Endothelial cell of umbilical vein (primary cell): ENCODE results near the gene CCR9. TPM values are rescaled to one million over a fixed set of nuclear protein-coding genes. Genes with fewer than 3 reads are reported as not detected.

Experiments
- BruUV-seq: library from RNA; stranded (reverse); fragments of 400-500 nt; replicated peaks from 2 replicates; lab custom pipeline; 2021; lab: Mats Ljungman, UMichigan
- CTCF ChIA-PET: fragments of 300-600, 350-600 bp; sonication (Branson Sonifier 250); formaldehyde crosslinking; loops from one replicate; lab custom pipeline; 2021; ENCODE audit warnings: antibody characterized with exemption, inconsistent platforms; lab: Charles Lee
- POLR2A ChIA-PET: fragments of 300-600, 350-600 bp; sonication (Branson Sonifier 250); formaldehyde crosslinking; loops from one replicate; lab custom pipeline; 2021; ENCODE audit warnings: antibody characterized with exemption, inconsistent platforms; lab: Charles Lee
- DNase-seq: peaks from one replicate; pipeline ENCODE4 v3.0.0-alpha.2; 2011; ENCODE audit warnings: low read depth, low spot score
- FAIRE-seq: peaks from 2 replicates; lab custom pipeline; 2011; peaks lifted over from hg19 to GRCh38; lab: Jason Lieb, UNC
- H2AFZ ChIP-seq: 2 replicates; pipeline ENCODE4 v1.6.0; 2012; ENCODE audit warnings: low read depth, low read length, control low read depth, inconsistent platforms
- H3K27ac ChIP-seq: 2 replicates; pipeline ENCODE4 v1.5.1; 2011; ENCODE audit warnings: low read depth, mild to moderate bottlenecking, control low read depth, low read length, moderate library complexity; ENCODE audit not compliant: insufficient read depth
- H3K27me3 ChIP-seq, 2 experiments: 2 replicates each; pipeline versions ENCODE4 v1.6.0 to v1.6.1; 2011; ENCODE audit warnings: low read length in 2 of 2, mixed read lengths in 1 of 2; ENCODE audit not compliant: control insufficient read depth in 2 of 2, insufficient read depth in 2 of 2
- H3K36me3 ChIP-seq, 2 experiments: 2 replicates in 1 of 2; 3 replicates in 1 of 2; pipeline ENCODE4 v1.5.1; 2011; ENCODE audit warnings: low read length in 2 of 2, mild to moderate bottlenecking in 1 of 2, moderate library complexity in 1 of 2; ENCODE audit not compliant: control insufficient read depth in 2 of 2, insufficient read depth in 2 of 2; ENCODE audit errors: extremely low read depth in 1 of 2
- H3K4me1 ChIP-seq: 3 replicates; pipeline ENCODE4 v1.5.1; 2011; ENCODE audit warnings: mild to moderate bottlenecking, low read length; ENCODE audit not compliant: control insufficient read depth, insufficient read depth; ENCODE audit errors: extremely low read depth
- H3K4me2 ChIP-seq: 2 replicates; pipeline ENCODE4 v1.6.1; 2011; ENCODE audit warnings: low read length, control low read depth, mixed read lengths; ENCODE audit not compliant: insufficient read depth
- H3K4me3 ChIP-seq, 3 experiments: fragments of 200-600 bp in 1 of 3; sonication (generic), shearing (Covaris generic) in 1 of 3; replicated peaks in 1 of 3; 2 replicates each; pipeline ENCODE4 v1.5.1; 2011 to 2016; ENCODE audit warnings: control low read depth in 3 of 3, low read length in 3 of 3, mild to moderate bottlenecking in 2 of 3, inconsistent platforms in 1 of 3, low read depth in 1 of 3, moderate library complexity in 1 of 3; ENCODE audit not compliant: insufficient read depth in 1 of 3
- H3K79me2 ChIP-seq: 2 replicates; pipeline ENCODE4 v1.6.0; 2012; ENCODE audit warnings: low read length, inconsistent platforms; ENCODE audit not compliant: control insufficient read depth, insufficient read depth
- H3K9ac ChIP-seq: replicated peaks from 2 replicates; pipeline ENCODE3; 2011; ENCODE audit warnings: low read length, control low read depth; ENCODE audit not compliant: insufficient read depth; ENCODE audit errors: extremely low read depth
- H3K9me1 ChIP-seq: replicated peaks from 3 replicates; pipeline ENCODE4 v1.6.0; 2011; ENCODE audit warnings: mild to moderate bottlenecking, low read length; ENCODE audit not compliant: control insufficient read depth, insufficient read depth; ENCODE audit errors: extremely low read depth
- H3K9me3 ChIP-seq: replicated peaks from 2 replicates; pipeline ENCODE4 v1.5.1; 2012; ENCODE audit warnings: low read length, inconsistent platforms; ENCODE audit not compliant: control insufficient read depth, insufficient read depth
- H4K20me1 ChIP-seq: replicated peaks from 2 replicates; pipeline ENCODE3; 2011; ENCODE audit warnings: mild to moderate bottlenecking, low read length; ENCODE audit not compliant: control insufficient read depth, insufficient read depth; ENCODE audit errors: extremely low read depth
- CTCF ChIP-seq, 2 donors: IDR thresholded peaks; 1 replicate in 1 of 2; 2 replicates in 1 of 2; pipeline ENCODE4 v1.5.1; 2011; ENCODE audit warnings: low read length in 2 of 2, mild to moderate bottlenecking in 2 of 2, moderate library complexity in 2 of 2, control low read depth in 1 of 2, inconsistent platforms in 1 of 2, low read depth in 1 of 2; ENCODE audit not compliant: insufficient read depth in 1 of 2; ENCODE audit errors: extremely low read depth in 1 of 2
- GATA2 ChIP-seq: IDR thresholded peaks from 2 replicates; pipeline ENCODE4 v1.7.0; 2011; ENCODE audit warnings: low read depth, mild to moderate bottlenecking, moderate library complexity, mixed read lengths, low read length; ENCODE audit not compliant: insufficient read length, insufficient read depth
- dilution Hi-C: fragments of 300-500 bp; cut with MboI; formaldehyde crosslinking; loops from one replicate; pipeline ENCODE4 v1.15.0; 2019; ENCODE audit warnings: low sequenced_read_pairs; ENCODE audit not compliant: extremely low pct_ligation_motif_present
- intact Hi-C: fragments of 100-400 bp; cut with micrococcal nuclease; formaldehyde crosslinking; loops from one replicate; pipeline ENCODE4 v1.10.0; 2022
- polyA plus RNA-seq, 4 experiments: library from polyadenylated mRNA; depleted of rRNA in 3 of 4; stranded (reverse) in 3 of 4; unstranded in 1 of 4; fragments of >200 nt; gene quantifications; 2 replicates each; pipeline versions ENCODE4 v1.2.1 to v1.2.3, GENCODE V29; 2011 to 2012; ENCODE audit warnings: missing spikeins in 1 of 4
- total RNA-seq: library from RNA; stranded (reverse); gene quantifications from 2 replicates; pipeline ENCODE4 v1.2.3, GENCODE V29; 2021

Gene CCR9
- total and polyA plus RNA-seq, 2 donors (not counting 3 experiments of a cell fraction or from before 2014, with no cell fraction given), result not detected

GRCh38 chr3:45906681-45907407 is 20.5 kb downstream of the CCR9 start:
- Histone ChIP-seq H3K27me3 (no peaks in the 10 kb centered on the region), H3K4me2 (no peak overlapping the region), H3K9me1 (no peaks in the 10 kb centered on the region), H2AFZ (no peak overlapping the region), H3K79me2 (no peaks in the 10 kb centered on the region), H3K9me3 (no peaks in the 10 kb centered on the region), H3K9ac (no peak overlapping the region), H3K36me3 (no peaks in the 10 kb centered on the region), H3K27ac (no peak overlapping the region), H3K4me1 (no peaks in the 10 kb centered on the region), H4K20me1 (no peaks in the 10 kb centered on the region), H3K4me3 (no peak overlapping the region)
- BruUV-seq, result no TSS peak
- FAIRE-seq (peak; percentile 76), DNase-seq (peak; percentile 24)
- ChIA-PET CTCF (interaction anchor here (0.9 to 3.5 kb wide), 6 partner anchors 54 to 398 kb away, joined by 3 to 22 read pairs (median 4); no protein-coding TSS in a partner anchor), POLR2A (no interaction called here)
- TF ChIP-seq GATA2 (no peak), CTCF (IDR thresholded peaks at IDR 0.05; ENCODE audit: extremely low read depth in 1 of 2, insufficient read depth in 1 of 2, low read depth in 1 of 2, low read length in 2 of 2) (peak; percentile 37 to 70)
- intact Hi-C loops, result loop anchor here (1.0 to 5.0 kb wide), 2 partner anchors 146 to 395 kb away; no protein-coding TSS in a partner anchor
- dilution Hi-C loops, result no loop called here
